A549 (cell line): ENCODE results near the gene SOX13. TPM values are rescaled to one million over a fixed set of nuclear protein-coding genes. Genes with fewer than 3 reads are reported as not detected.

Experiments
- ATAC-seq, 2 experiments: fragments of 200-7000 bp in 1 of 2; fragments of >200 bp in 1 of 2; cut with Nextera tagmentation in 1 of 2; cut with Tn5 transposase in 1 of 2; 3 replicates each; pipeline versions ENCODE4 v1.8.0 to v1.9.1; 2018 to 2020; ENCODE audit warnings: mild to moderate bottlenecking in 1 of 2, moderate library complexity in 1 of 2
- CTCF ChIA-PET: fragments of 300-600 bp; sonication (Branson Sonifier 250); formaldehyde crosslinking; extraction: SDS; loops from one replicate; lab custom pipeline; 2021; ENCODE audit warnings: antibody characterized with exemption, inconsistent platforms; lab: Yijun Ruan, JAX
- POLR2A ChIA-PET: fragments of 350-600 bp; formaldehyde crosslinking; extraction: SDS; loops from one replicate; lab custom pipeline; 2021; ENCODE audit warnings: antibody characterized with exemption, inconsistent platforms; lab: Yijun Ruan, JAX
- DNase-seq, 2 experiments: peaks; one replicate each; pipeline versions ENCODE4 v3.0.0 to v3.0.0-alpha.2; 2011 to 2016; ENCODE audit warnings: low read depth in 1 of 2, low spot score in 1 of 2
- FAIRE-seq: peaks from 2 replicates; lab custom pipeline; 2011; peaks lifted over from hg19 to GRCh38; lab: Jason Lieb, UNC
- H3K27ac ChIP-seq, 2 experiments: fragments of >200 bp; sonication (Bioruptor Twin); formaldehyde crosslinking; 3 replicates each; pipeline ENCODE4 v1.5.1; 2016 to 2017
- H3K4me1 ChIP-seq: fragments of >200 bp; sonication (Bioruptor Twin); formaldehyde crosslinking; 3 replicates; pipeline ENCODE4 v1.6.1; 2016
- H3K4me2 ChIP-seq: fragments of >200 bp; sonication (Bioruptor Twin); formaldehyde crosslinking; 3 replicates; pipeline ENCODE4 v1.6.1; 2016
- H3K4me3 ChIP-seq: fragments of >200 bp; sonication (Bioruptor Twin); formaldehyde crosslinking; 3 replicates; pipeline ENCODE4 v1.5.1; 2016
- H3K9me3 ChIP-seq: fragments of >200 bp; sonication (Bioruptor Twin); formaldehyde crosslinking; 3 replicates; pipeline ENCODE4 v1.6.1; 2016
- CBX2 ChIP-seq: fragments of 200-600 bp; sonication (generic); IDR thresholded peaks from 2 replicates; pipeline ENCODE4 v1.6.1; 2016; ENCODE audit warnings: low read depth, mild to moderate bottlenecking, borderline replicate concordance
- CEBPB ChIP-seq, 2 experiments: fragments of >200 bp in 1 of 2; sonication (Bioruptor Twin) in 1 of 2; formaldehyde crosslinking in 1 of 2; IDR thresholded peaks; 2 replicates each; pipeline ENCODE4 v1.6.1; 2012 to 2016
- CHD4 ChIP-seq: fragments of 200-600 bp; sonication (generic); IDR thresholded peaks from 2 replicates; pipeline ENCODE4 v1.6.1; 2016; ENCODE audit warnings: antibody characterized with exemption, mild to moderate bottlenecking, borderline replicate concordance
- GATA3 ChIP-seq: IDR thresholded peaks from 2 replicates; pipeline ENCODE4 v1.6.1; 2012; ENCODE audit warnings: borderline replicate concordance
- HEYL ChIP-seq: fragments of 250-450 bp; sonication (Bioruptor Pico); IDR thresholded peaks from 2 replicates; pipeline ENCODE4 v1.8.0; 2021; ENCODE audit warnings: mild to moderate bottlenecking, moderate library complexity
- JUN ChIP-seq, 2 experiments: fragments of >200 bp; sonication (Bioruptor Twin); formaldehyde crosslinking; IDR thresholded peaks; 2 replicates in 1 of 2; 3 replicates in 1 of 2; pipeline ENCODE4 v1.6.1; 2016 to 2017
- KDM1A ChIP-seq: fragments of 200-600 bp; sonication (generic); IDR thresholded peaks from 2 replicates; pipeline ENCODE4 v1.6.1; 2016; ENCODE audit warnings: low read depth, mild to moderate bottlenecking
- MAFK ChIP-seq: fragments of 450-650 bp; IDR thresholded peaks from 2 replicates; pipeline ENCODE4 v1.6.1; 2014; ENCODE audit not compliant: partially characterized antibody
- MYC ChIP-seq: IDR thresholded peaks from 2 replicates; pipeline ENCODE4 v1.6.1; 2012; ENCODE audit warnings: mild to moderate bottlenecking, inconsistent platforms, low read length, improper control_type of control experiment, borderline replicate concordance
- NPAS2 ChIP-seq: fragments of 250-450 bp; sonication (Bioruptor Pico); IDR thresholded peaks from 2 replicates; pipeline ENCODE4 v1.8.0; 2022; ENCODE audit warnings: mild to moderate bottlenecking, moderate library complexity, borderline replicate concordance
- PHF8 ChIP-seq: fragments of 200-600 bp; sonication (generic); IDR thresholded peaks from 2 replicates; pipeline ENCODE4 v1.6.1; 2016; ENCODE audit warnings: low read depth, mild to moderate bottlenecking, antibody characterized with exemption, moderate library complexity, borderline replicate concordance
- POLR2AphosphoS2 ChIP-seq: conservative IDR thresholded peaks from 2 replicates; pipeline ENCODE4 v1.6.1; 2012; ENCODE audit warnings: low read length, improper control_type of control experiment, inconsistent platforms
- SMC3 ChIP-seq: fragments of >200 bp; sonication (Bioruptor Twin); formaldehyde crosslinking; IDR thresholded peaks from 3 replicates; pipeline ENCODE4 v1.6.1; 2018; ENCODE audit warnings: inconsistent platforms
- SREBF2 ChIP-seq: fragments of 450-650 bp; IDR thresholded peaks from 2 replicates; pipeline ENCODE4 v1.6.1; 2014; ENCODE audit warnings: mild to moderate bottlenecking, moderate library complexity
- WGBS: methylation state at CpG from one replicate; pipeline ENCODE4 v1.1.6; 2017; ENCODE audit errors: missing lambda C conversion rate; 5-methylcytosine and 5-hydroxymethylcytosine counted together
- polyA plus RNA-seq, 4 experiments: library from polyadenylated mRNA; depleted of rRNA in 3 of 4; stranded (reverse); fragments of >200 nt; fragmentation: RNase III in 1 of 4; extraction: RNeasy Plus Mini Kit Qiagen cat#74134 plus additional on column Dnase treatment in 1 of 4; gene quantifications; 2 replicates in 3 of 4; 3 replicates in 1 of 4; pipeline ENCODE4 v1.2.3, GENCODE V29; 2011 to 2017
- TF ChIP-seq, protein P1 (sequence below): fragments of >200 bp; sonication (Bioruptor Twin); formaldehyde crosslinking; IDR thresholded peaks from 3 replicates; pipeline ENCODE4 v1.5.1; 2016
- TF ChIP-seq, protein P2 (sequence below): fragments of 200-600 bp; sonication (generic); IDR thresholded peaks from 2 replicates; pipeline ENCODE4 v1.6.1; 2016; ENCODE audit warnings: antibody characterized with exemption, mild to moderate bottlenecking, moderate library complexity
- TF ChIP-seq, protein P3 (sequence below): fragments of >200 bp; sonication (Bioruptor Twin); formaldehyde crosslinking; IDR thresholded peaks from 2 replicates; pipeline ENCODE4 v1.6.1; 2016
- TF ChIP-seq, protein P4 (sequence below): fragments of 150-350 bp; IDR thresholded peaks from 2 replicates; pipeline ENCODE4 v1.6.1; 2014; ENCODE audit warnings: low read depth, mild to moderate bottlenecking, low read length

SOX13 gene
- polyA plus RNA-seq, 2 of the 4 experiments (the other 2 are of a cell fraction): 6.8 to 9.8 TPM

DNA sequence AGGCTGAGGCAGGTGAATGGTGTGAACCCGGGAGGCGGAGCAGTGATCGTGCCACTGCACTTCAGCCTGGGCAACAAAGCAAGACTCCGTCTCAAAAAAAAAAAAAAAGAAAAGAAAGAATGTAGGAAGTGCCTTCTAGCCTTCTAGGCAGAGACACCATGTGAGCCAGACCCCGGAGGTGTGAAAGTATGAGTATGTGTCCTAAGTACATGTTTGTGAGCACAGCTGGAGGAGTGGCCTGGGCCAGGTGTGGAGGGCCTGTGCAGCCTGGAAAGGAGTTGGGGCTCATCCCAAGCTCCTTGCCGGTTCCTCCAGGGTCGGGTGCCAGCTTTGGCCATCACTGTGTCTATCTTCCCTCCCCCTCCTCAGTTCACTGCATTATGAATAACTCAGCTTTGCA, 13.0 kb downstream of the SOX13 start:
- ChIA-PET POLR2A (no interaction called here), CTCF (interaction anchor here (1.5 to 1.7 kb wide), 2 partner anchors 43 to 214 kb away, joined by 5 to 8 read pairs; no protein-coding TSS in a partner anchor)
- Histone ChIP-seq H3K27ac (no peak overlapping the region), H3K4me1 (peaks cover 28% of the 10 kb centered on the region), H3K9me3 (no peaks in the 10 kb centered on the region), H3K4me2 (no peak overlapping the region), H3K4me3 (no peak overlapping the region)
- DNase-seq (no peak), FAIRE-seq (no peak), ATAC-seq (no peak)
- TF ChIP-seq PHF8: no peak
- 79% methylated on average over 7 of the region's 7 CpGs for WGBS

DNA sequence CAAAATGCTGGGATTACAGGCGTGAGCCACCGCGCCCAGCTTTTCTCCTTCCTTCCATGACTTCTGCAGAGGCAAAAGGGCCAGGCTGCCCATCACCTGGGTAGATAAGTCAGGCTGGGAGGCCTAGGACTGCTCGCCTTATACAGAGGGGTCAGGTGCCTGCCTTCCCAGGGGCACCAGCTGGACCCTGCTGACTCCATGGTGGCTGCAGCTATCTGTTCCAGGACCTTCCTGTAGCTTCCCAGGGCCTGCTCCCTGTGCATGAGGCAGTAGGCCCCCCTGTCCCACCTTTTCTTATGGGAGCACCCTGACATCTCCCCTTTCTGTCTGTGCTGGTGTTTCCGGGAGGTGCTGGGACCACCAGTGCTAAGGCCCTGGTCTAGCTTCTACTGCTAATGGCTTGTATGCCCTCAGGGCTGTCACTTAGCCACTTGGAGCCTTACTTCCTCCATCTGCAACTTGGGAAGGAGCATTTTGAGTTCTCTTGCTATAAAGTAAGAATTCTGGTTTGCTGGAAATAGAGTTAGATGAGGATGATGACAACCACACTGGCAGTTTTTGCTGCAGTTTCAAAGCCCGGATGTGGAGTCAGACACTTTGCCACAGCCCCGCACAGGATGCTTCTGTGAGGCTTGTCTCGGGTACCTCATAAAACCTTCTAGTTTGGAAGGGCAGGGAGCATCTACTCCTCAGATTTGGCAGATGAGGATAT, 14.4 kb downstream of the SOX13 start:
- H3K27ac ChIP-seq: no peak overlapping the region
- no peak overlapping the region for H3K4me2 ChIP-seq
- H3K4me1 ChIP-seq: peaks cover 23% of the 10 kb centered on the region
- POLR2A ChIA-PET: no interaction called here
- FAIRE-seq: no peak
- DNase-seq: no peak
- CTCF ChIA-PET: interaction anchor here (0.9 to 1.5 kb wide), 3 partner anchors 14 to 41 kb away, joined by 3 to 8 read pairs (median 4); no protein-coding TSS in a partner anchor
- H3K4me3 ChIP-seq: no peak overlapping the region
- TF ChIP-seq CHD4 (no peak), HEYL (no peak), GATA3 (no peak), KDM1A (no peak), MYC (no peak), SMC3 (no peak), NPAS2 (CRISPR knock-in tag) (no peak), MAFK (no peak), JUN (IDR thresholded peaks at IDR 0.05) (no peak), CBX2 (no peak)
- TF ChIP-seq, protein P1, sequence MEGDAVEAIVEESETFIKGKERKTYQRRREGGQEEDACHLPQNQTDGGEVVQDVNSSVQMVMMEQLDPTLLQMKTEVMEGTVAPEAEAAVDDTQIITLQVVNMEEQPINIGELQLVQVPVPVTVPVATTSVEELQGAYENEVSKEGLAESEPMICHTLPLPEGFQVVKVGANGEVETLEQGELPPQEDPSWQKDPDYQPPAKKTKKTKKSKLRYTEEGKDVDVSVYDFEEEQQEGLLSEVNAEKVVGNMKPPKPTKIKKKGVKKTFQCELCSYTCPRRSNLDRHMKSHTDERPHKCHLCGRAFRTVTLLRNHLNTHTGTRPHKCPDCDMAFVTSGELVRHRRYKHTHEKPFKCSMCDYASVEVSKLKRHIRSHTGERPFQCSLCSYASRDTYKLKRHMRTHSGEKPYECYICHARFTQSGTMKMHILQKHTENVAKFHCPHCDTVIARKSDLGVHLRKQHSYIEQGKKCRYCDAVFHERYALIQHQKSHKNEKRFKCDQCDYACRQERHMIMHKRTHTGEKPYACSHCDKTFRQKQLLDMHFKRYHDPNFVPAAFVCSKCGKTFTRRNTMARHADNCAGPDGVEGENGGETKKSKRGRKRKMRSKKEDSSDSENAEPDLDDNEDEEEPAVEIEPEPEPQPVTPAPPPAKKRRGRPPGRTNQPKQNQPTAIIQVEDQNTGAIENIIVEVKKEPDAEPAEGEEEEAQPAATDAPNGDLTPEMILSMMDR: no peak
- TF ChIP-seq, protein P2, sequence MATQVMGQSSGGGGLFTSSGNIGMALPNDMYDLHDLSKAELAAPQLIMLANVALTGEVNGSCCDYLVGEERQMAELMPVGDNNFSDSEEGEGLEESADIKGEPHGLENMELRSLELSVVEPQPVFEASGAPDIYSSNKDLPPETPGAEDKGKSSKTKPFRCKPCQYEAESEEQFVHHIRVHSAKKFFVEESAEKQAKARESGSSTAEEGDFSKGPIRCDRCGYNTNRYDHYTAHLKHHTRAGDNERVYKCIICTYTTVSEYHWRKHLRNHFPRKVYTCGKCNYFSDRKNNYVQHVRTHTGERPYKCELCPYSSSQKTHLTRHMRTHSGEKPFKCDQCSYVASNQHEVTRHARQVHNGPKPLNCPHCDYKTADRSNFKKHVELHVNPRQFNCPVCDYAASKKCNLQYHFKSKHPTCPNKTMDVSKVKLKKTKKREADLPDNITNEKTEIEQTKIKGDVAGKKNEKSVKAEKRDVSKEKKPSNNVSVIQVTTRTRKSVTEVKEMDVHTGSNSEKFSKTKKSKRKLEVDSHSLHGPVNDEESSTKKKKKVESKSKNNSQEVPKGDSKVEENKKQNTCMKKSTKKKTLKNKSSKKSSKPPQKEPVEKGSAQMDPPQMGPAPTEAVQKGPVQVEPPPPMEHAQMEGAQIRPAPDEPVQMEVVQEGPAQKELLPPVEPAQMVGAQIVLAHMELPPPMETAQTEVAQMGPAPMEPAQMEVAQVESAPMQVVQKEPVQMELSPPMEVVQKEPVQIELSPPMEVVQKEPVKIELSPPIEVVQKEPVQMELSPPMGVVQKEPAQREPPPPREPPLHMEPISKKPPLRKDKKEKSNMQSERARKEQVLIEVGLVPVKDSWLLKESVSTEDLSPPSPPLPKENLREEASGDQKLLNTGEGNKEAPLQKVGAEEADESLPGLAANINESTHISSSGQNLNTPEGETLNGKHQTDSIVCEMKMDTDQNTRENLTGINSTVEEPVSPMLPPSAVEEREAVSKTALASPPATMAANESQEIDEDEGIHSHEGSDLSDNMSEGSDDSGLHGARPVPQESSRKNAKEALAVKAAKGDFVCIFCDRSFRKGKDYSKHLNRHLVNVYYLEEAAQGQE: no peak
- no peaks in the 10 kb centered on the region for H3K9me3 ChIP-seq
- 95% methylated on average over 8 of the region's 8 CpGs for WGBS
- no peak for ATAC-seq

DNA sequence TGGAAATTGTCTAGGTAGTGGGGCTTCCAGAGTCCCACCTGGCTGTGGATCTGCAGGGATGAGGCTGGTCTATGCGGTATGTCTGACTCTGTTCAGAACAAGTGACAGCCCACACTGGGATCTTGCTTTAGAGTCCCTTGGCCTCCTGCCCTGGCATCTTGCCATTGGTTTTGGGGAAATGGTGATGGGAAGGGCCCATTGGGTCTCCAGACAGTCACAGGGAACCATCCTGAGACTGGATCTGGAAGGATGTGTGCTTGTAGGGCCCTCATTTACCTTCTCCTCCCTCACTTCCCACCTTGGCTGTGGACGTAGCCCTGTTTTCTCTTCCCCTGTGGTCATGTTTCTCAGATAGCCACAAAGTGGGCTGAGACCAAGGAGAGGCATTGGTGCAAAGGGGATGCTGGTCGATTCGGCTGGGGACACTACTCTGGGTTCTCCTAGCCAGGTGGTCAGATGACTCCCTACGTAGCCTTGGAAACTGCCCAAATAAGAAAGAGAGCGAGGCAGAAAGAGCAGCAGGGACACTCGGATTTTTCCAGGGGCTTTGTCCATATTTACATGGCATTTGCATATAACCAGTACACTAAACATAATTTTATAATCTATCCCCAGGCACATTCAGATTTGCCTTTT, 15.1 kb downstream of the SOX13 start:
- 83% methylated on average over 7 of the region's 7 CpGs for WGBS

More for the DNA sequence above, 15.1 kb downstream of the SOX13 start:
- POLR2A ChIA-PET: no interaction called here
- H3K4me3 ChIP-seq: no peak overlapping the region
- peaks cover 30% of the 10 kb centered on the region for H3K4me1 ChIP-seq
- TF ChIP-seq CEBPB (IDR thresholded peaks at IDR 0.05) (no peak), POLR2AphosphoS2 (no peak), SREBF2 (no peak)
- TF ChIP-seq, protein P3, sequence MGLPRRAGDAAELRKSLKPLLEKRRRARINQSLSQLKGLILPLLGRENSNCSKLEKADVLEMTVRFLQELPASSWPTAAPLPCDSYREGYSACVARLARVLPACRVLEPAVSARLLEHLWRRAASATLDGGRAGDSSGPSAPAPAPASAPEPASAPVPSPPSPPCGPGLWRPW: no peak
- TF ChIP-seq, protein P4, sequence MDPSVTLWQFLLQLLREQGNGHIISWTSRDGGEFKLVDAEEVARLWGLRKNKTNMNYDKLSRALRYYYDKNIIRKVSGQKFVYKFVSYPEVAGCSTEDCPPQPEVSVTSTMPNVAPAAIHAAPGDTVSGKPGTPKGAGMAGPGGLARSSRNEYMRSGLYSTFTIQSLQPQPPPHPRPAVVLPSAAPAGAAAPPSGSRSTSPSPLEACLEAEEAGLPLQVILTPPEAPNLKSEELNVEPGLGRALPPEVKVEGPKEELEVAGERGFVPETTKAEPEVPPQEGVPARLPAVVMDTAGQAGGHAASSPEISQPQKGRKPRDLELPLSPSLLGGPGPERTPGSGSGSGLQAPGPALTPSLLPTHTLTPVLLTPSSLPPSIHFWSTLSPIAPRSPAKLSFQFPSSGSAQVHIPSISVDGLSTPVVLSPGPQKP: no peak
- TF ChIP-seq, all 56 proteins: peak for 0
- no peak for ATAC-seq
- Histone ChIP-seq H3K4me2 (no peak overlapping the region), H3K27ac (no peak overlapping the region; a peak in 1 of 6 replicates), H3K9me3 (no peaks in the 10 kb centered on the region)
- no peak for DNase-seq
- FAIRE-seq: no peak
- CTCF ChIA-PET: interaction anchor here (2.5 kb wide), 1 partner anchor 217 kb away, joined by 9 read pairs; no protein-coding TSS in a partner anchor
